GM12878 (cell line): ENCODE results near the gene CFAP58. TPM values are rescaled to one million over a fixed set of nuclear protein-coding genes. Genes with fewer than 3 reads are reported as not detected.

Experiments used
- ATAC-seq: fragments of 200-7000 bp; cut with Tn5 transposase; 3 replicates; pipeline ENCODE4 v1.9.1; 2020; ENCODE audit warnings: mild to moderate bottlenecking, moderate library complexity
- BruUV-seq: library from RNA; stranded (reverse); fragments of 400-500 nt; replicated peaks from 2 replicates; lab custom pipeline; 2021; lab: Mats Ljungman, UMichigan
- CTCF ChIA-PET: fragments of 300-600 bp; sonication (Branson Sonifier 250); formaldehyde crosslinking; extraction: SDS; loops from one replicate; lab custom pipeline; 2021; ENCODE audit warnings: inconsistent platforms; lab: Yijun Ruan, JAX
- POLR2A ChIA-PET: fragments of 350-600 bp; formaldehyde crosslinking; extraction: SDS; loops from one replicate; lab custom pipeline; 2021; ENCODE audit warnings: inconsistent platforms; lab: Charles Lee
- RAD21 ChIA-PET: fragments of 300-600 bp; sonication (Branson Sonifier 250); formaldehyde crosslinking; loops from one replicate; lab custom pipeline; 2023; ENCODE audit warnings: antibody characterized with exemption; ENCODE audit not compliant: unreplicated experiment; lab: Charles Lee
- SMC1A ChIA-PET: fragments of 300-600 bp; sonication (Branson Sonifier 250); formaldehyde crosslinking; loops from one replicate; lab custom pipeline; 2023; ENCODE audit not compliant: unreplicated experiment, uncharacterized antibody; lab: Charles Lee
- DNase-seq: peaks from one replicate; pipeline ENCODE4 v3.0.0-alpha.2; 2011; ENCODE audit warnings: low read depth, low spot score
- FAIRE-seq: peaks from 3 replicates; lab custom pipeline; 2011; peaks lifted over from hg19 to GRCh38; lab: Jason Lieb, UNC
- H2AFZ ChIP-seq: 2 replicates; pipeline ENCODE4 v1.6.0; 2011; ENCODE audit warnings: low read depth, low read length, control low read depth; ENCODE audit not compliant: control insufficient read depth
- H3K27ac ChIP-seq: 2 replicates; pipeline ENCODE4 v1.5.1; 2011; ENCODE audit warnings: control low read depth; ENCODE audit not compliant: control insufficient read depth, insufficient read depth
- H3K27me3 ChIP-seq, 2 experiments: replicated peaks in 1 of 2; 2 replicates each; pipeline versions ENCODE4 v1.6.0 to v1.6.1; 2011; ENCODE audit warnings: low read length in 1 of 2; ENCODE audit not compliant: control insufficient read depth in 2 of 2, insufficient read depth in 2 of 2
- H3K36me3 ChIP-seq, 2 experiments: 2 replicates each; pipeline ENCODE4 v1.5.1; 2011; ENCODE audit warnings: low read length in 1 of 2; ENCODE audit not compliant: control insufficient read depth in 2 of 2, insufficient read depth in 2 of 2
- H3K4me1 ChIP-seq: 2 replicates; pipeline ENCODE4 v1.6.1; 2011; ENCODE audit warnings: mild to moderate bottlenecking, low read length, moderate library complexity, mixed read lengths; ENCODE audit not compliant: control insufficient read depth, insufficient read depth
- H3K4me2 ChIP-seq: 2 replicates; pipeline ENCODE4 v1.6.0; 2011; ENCODE audit warnings: control low read depth; ENCODE audit not compliant: control insufficient read depth, insufficient read depth
- H3K4me3 ChIP-seq: fragments of 200-600 bp; sonication (generic); 2 replicates; pipeline ENCODE4 v1.5.1; 2016
- H3K79me2 ChIP-seq: 2 replicates; pipeline ENCODE4 v1.6.0; 2011; ENCODE audit warnings: low read length; ENCODE audit not compliant: control insufficient read depth, insufficient read depth
- H3K9ac ChIP-seq: 2 replicates; pipeline ENCODE4 v1.8.0; 2011; ENCODE audit warnings: low read length, control low read depth, mixed read lengths; ENCODE audit not compliant: control insufficient read depth, insufficient read depth
- H3K9me3 ChIP-seq: replicated peaks from 3 replicates; pipeline ENCODE4 v1.5.1; 2011; ENCODE audit warnings: mild to moderate bottlenecking, low read length; ENCODE audit not compliant: control insufficient read depth, insufficient read depth
- H4K20me1 ChIP-seq: 2 replicates; pipeline ENCODE4 v1.6.0; 2011; ENCODE audit not compliant: control insufficient read depth, insufficient read depth
- BRCA1 ChIP-seq: IDR thresholded peaks from 2 replicates; pipeline ENCODE4 v1.6.1; 2011; ENCODE audit warnings: low read depth, low read length, improper control_type of control experiment
- CHD4 ChIP-seq: fragments of 200-600 bp; sonication (generic); IDR thresholded peaks from 2 replicates; pipeline ENCODE4 v1.6.1; 2016; ENCODE audit warnings: mild to moderate bottlenecking
- DPF2 ChIP-seq: fragments of 450-650 bp; IDR thresholded peaks from 2 replicates; pipeline ENCODE4 v1.6.1; 2017; ENCODE audit warnings: mild to moderate bottlenecking
- EP300 ChIP-seq, 2 experiments: fragments of 150-350 bp in 1 of 2; IDR thresholded peaks; 2 replicates each; pipeline ENCODE4 v1.6.1; 2011 to 2012; ENCODE audit warnings: low read depth in 2 of 2, low read length in 2 of 2, borderline replicate concordance in 1 of 2, improper control_type of control experiment in 1 of 2, inconsistent platforms in 1 of 2; ENCODE audit not compliant: control insufficient read depth in 1 of 2
- ESRRA ChIP-seq: IDR thresholded peaks from 2 replicates; pipeline ENCODE4 v1.6.1; 2012; ENCODE audit warnings: mild to moderate bottlenecking, low read length, improper control_type of control experiment
- IKZF2 ChIP-seq, 2 experiments: fragments of 450-650 bp; IDR thresholded peaks; 2 replicates each; pipeline ENCODE4 v1.6.1; 2017; ENCODE audit warnings: mild to moderate bottlenecking in 2 of 2, moderate library complexity in 2 of 2
- IRF4 ChIP-seq: IDR thresholded peaks from 2 replicates; pipeline ENCODE4 v1.6.1; 2011; ENCODE audit warnings: low read depth, low read length
- LARP7 ChIP-seq: fragments of 450-650 bp; IDR thresholded peaks from 2 replicates; pipeline ENCODE4 v1.6.1; 2017; ENCODE audit warnings: mild to moderate bottlenecking
- MTA2 ChIP-seq: fragments of 450-650 bp; IDR thresholded peaks from 2 replicates; pipeline ENCODE4 v1.6.1; 2016; ENCODE audit warnings: low read depth, mild to moderate bottlenecking, moderate library complexity
- NR2C2 ChIP-seq: IDR thresholded peaks from 2 replicates; pipeline ENCODE4 v1.6.1; 2011; ENCODE audit warnings: borderline replicate concordance, low read depth; ENCODE audit not compliant: control insufficient read depth, insufficient read length
- NRF1 ChIP-seq: conservative IDR thresholded peaks from 2 replicates; pipeline ENCODE4 v1.6.1; 2011; ENCODE audit warnings: mild to moderate bottlenecking, low read depth, low read length, improper control_type of control experiment
- RUNX3 ChIP-seq: IDR thresholded peaks from 2 replicates; pipeline ENCODE4 v1.6.1; 2012; ENCODE audit warnings: low read length, inconsistent platforms
- SUZ12 ChIP-seq: fragments of 200-600 bp; sonication (generic); IDR thresholded peaks from one replicate; pipeline ENCODE4 v1.6.1; 2018; ENCODE audit warnings: antibody characterized with exemption, mild to moderate bottlenecking; ENCODE audit not compliant: unreplicated experiment
- TBL1XR1 ChIP-seq: IDR thresholded peaks from 2 replicates; pipeline ENCODE4 v1.6.1; 2012; ENCODE audit warnings: low read depth, low read length, improper control_type of control experiment
- WGBS: methylation state at CpG from one replicate; pipeline ENCODE4 v1.1.6; 2016; ENCODE audit warnings: low lambda C conversion rate; ENCODE audit not compliant: insufficient replicate concordance, insufficient coverage; ENCODE audit errors: missing lambda C conversion rate; 5-methylcytosine and 5-hydroxymethylcytosine counted together
- in situ Hi-C: fragments of 300-500 bp; cut with MboI; formaldehyde crosslinking; loops from 9 replicates; pipeline ENCODE4 v1.14.3; 2018; ENCODE audit warnings: mixed read lengths
- intact Hi-C: fragments of 100-400 bp; cut with micrococcal nuclease; formaldehyde crosslinking; loops from one replicate; pipeline ENCODE4 v1.14.2; 2022; ENCODE audit not compliant: unreplicated experiment
- polyA plus RNA-seq, 11 experiments: library from polyadenylated mRNA; depleted of rRNA in 4 of 11; unstranded in 6 of 11; stranded (reverse) in 5 of 11; fragments of >200 nt; fragmentation: Nextera tagmentation in 4 of 11; fragmentation: Illumina TruSeq in 1 of 11; extraction: Ambion mirVana in 4 of 11; extraction: Trizol in 1 of 11; gene quantifications; 1 replicate in 1 of 11; 2 replicates in 10 of 11; pipeline versions ENCODE4 v1.2.1 to v1.2.3, GENCODE V29; 2011 to 2016; ENCODE audit warnings: inconsistent platforms in 2 of 11, missing spikeins in 2 of 11, low read depth in 1 of 11
- total RNA-seq, 4 experiments: library from RNA; depleted of rRNA in 3 of 4; stranded (reverse); fragments of >200 nt in 3 of 4; fragmentation: Illumina TruSeq in 1 of 4; extraction: Trizol in 1 of 4; gene quantifications; 2 replicates each; pipeline versions ENCODE4 v1.2.1 to v1.2.3, GENCODE V29; 2013 to 2021
- TF ChIP-seq, protein P1 (sequence below): fragments of 450-650 bp; IDR thresholded peaks from 2 replicates; pipeline ENCODE4 v1.6.1; 2014; ENCODE audit warnings: mild to moderate bottlenecking
- TF ChIP-seq, protein P2 (sequence below): IDR thresholded peaks from 2 replicates; pipeline ENCODE4 v1.6.1; 2012; ENCODE audit warnings: low read depth, low read length, improper control_type of control experiment
- TF ChIP-seq, protein P3 (sequence below): fragments of 450-650 bp; IDR thresholded peaks from 2 replicates; pipeline ENCODE4 v1.6.1; 2017; ENCODE audit warnings: borderline replicate concordance
- TF ChIP-seq, protein P4 (sequence below): fragments of 450-650 bp; IDR thresholded peaks from 2 replicates; pipeline ENCODE4 v1.6.1; 2017; ENCODE audit warnings: mild to moderate bottlenecking, low read depth, inconsistent platforms; ENCODE audit not compliant: poor library complexity, severe bottlenecking

Gene CFAP58
- total and polyA plus RNA-seq, 10 of the 15 experiments (the other 5 are each of a cell fraction or from before 2014, with no cell fraction given), result 0.03 to 0.35 (median 0.21) TPM

DNA sequence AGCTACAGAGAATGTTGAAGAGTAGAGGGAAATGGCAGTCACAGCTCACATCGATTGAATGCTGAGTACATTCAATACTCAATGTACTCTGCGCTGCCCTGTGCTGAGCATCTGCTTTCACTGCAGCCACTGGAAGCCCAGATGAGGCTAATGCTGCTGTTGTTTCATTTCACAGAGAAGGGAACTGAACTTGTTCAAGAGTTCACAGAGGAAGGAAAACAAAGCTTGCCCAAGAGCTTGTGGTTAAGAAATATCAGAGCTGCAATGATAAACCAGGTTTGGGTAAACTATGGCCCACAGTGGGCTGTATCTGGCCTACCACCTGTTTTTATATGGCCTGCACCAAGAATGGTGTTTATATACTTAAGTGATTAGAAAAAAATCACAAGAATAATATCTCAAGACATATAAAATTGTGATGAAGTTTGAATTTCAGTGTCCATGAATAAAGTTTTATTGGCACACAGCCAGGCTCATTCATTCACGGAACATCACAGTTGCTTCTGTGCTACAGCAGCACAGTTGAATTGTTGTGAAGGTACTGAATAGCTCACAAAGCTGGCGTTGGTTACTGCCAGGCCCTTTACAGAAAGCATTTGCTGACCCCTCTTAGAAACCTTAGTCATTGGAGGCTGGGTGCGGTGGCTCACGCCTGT, 64.1 kb downstream of the CFAP58 start (continued):
- TF ChIP-seq, protein P1, sequence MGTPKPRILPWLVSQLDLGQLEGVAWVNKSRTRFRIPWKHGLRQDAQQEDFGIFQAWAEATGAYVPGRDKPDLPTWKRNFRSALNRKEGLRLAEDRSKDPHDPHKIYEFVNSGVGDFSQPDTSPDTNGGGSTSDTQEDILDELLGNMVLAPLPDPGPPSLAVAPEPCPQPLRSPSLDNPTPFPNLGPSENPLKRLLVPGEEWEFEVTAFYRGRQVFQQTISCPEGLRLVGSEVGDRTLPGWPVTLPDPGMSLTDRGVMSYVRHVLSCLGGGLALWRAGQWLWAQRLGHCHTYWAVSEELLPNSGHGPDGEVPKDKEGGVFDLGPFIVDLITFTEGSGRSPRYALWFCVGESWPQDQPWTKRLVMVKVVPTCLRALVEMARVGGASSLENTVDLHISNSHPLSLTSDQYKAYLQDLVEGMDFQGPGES, result no peak
- TF ChIP-seq, protein P2, sequence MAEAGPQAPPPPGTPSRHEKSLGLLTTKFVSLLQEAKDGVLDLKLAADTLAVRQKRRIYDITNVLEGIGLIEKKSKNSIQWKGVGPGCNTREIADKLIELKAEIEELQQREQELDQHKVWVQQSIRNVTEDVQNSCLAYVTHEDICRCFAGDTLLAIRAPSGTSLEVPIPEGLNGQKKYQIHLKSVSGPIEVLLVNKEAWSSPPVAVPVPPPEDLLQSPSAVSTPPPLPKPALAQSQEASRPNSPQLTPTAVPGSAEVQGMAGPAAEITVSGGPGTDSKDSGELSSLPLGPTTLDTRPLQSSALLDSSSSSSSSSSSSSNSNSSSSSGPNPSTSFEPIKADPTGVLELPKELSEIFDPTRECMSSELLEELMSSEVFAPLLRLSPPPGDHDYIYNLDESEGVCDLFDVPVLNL, result no peak
- TF ChIP-seq, protein P3, sequence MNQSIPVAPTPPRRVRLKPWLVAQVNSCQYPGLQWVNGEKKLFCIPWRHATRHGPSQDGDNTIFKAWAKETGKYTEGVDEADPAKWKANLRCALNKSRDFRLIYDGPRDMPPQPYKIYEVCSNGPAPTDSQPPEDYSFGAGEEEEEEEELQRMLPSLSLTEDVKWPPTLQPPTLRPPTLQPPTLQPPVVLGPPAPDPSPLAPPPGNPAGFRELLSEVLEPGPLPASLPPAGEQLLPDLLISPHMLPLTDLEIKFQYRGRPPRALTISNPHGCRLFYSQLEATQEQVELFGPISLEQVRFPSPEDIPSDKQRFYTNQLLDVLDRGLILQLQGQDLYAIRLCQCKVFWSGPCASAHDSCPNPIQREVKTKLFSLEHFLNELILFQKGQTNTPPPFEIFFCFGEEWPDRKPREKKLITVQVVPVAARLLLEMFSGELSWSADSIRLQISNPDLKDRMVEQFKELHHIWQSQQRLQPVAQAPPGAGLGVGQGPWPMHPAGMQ, result no peak
- no peak for TF ChIP-seq MTA2
- TF ChIP-seq LARP7, result no peak
- no peak for TF ChIP-seq NR2C2

- RAD21 ChIA-PET, result no interaction called here
- BruUV-seq, result no TSS peak
- CTCF ChIA-PET, result no interaction called here
- intact Hi-C loops (no loop called here), in situ Hi-C loops (no loop called here)
- ATAC-seq (peak; percentile 93), DNase-seq (peak; percentile 72), FAIRE-seq (peak; percentile 35)
- Histone ChIP-seq H3K27me3 (peaks cover 0 to 3% of the 10 kb centered on the region in 2 experiments; a peak in 1 of 4 replicates), H4K20me1 (no peaks in the 10 kb centered on the region), H3K79me2 (no peaks in the 10 kb centered on the region), H3K36me3 (no peaks in the 10 kb centered on the region), H3K9ac (no peak overlapping the region), H3K27ac (no peak overlapping the region), H3K4me2 (0 out of 2 replicates have a peak overlapping the region, but pooled peaks have one; percentile 23), H3K4me1 (peaks cover 6% of the 10 kb centered on the region), H2AFZ (peak overlapping the region; percentile 25), H3K4me3 (no peak overlapping the region), H3K9me3 (no peaks in the 10 kb centered on the region; the same call in 2 of the 3 replicates)
- POLR2A ChIA-PET, result no interaction called here
- WGBS, result 7% methylated on average over 1 of the region's 1 CpG
- SMC1A ChIA-PET, result no interaction called here
- TF ChIP-seq SUZ12 (no peak), ESRRA (peak; percentile 89; the same call in 1 of the 2 replicates), IRF4 (peak; percentile 54; the same call in 1 of the 2 replicates), CHD4 (no peak), IKZF2 (IDR thresholded peaks at IDR 0.05) (peak in 1 of 2 experiments; percentile 43; a peak in 1 of 4 replicates), EP300 (IDR thresholded peaks at IDR 0.05; ENCODE audit: borderline replicate concordance in 1 of 2, control insufficient read depth in 1 of 2, low read depth in 2 of 2, low read length in 2 of 2) (peak in 1 of 2 experiments; percentile 25; a peak in 1 of 4 replicates), DPF2 (no peak), NRF1 (no peak), BRCA1 (no peak), TBL1XR1 (no peak), RUNX3 (0 out of 2 replicates have a peak, but pooled peaks have one; percentile 17)
- TF ChIP-seq, protein P4, sequence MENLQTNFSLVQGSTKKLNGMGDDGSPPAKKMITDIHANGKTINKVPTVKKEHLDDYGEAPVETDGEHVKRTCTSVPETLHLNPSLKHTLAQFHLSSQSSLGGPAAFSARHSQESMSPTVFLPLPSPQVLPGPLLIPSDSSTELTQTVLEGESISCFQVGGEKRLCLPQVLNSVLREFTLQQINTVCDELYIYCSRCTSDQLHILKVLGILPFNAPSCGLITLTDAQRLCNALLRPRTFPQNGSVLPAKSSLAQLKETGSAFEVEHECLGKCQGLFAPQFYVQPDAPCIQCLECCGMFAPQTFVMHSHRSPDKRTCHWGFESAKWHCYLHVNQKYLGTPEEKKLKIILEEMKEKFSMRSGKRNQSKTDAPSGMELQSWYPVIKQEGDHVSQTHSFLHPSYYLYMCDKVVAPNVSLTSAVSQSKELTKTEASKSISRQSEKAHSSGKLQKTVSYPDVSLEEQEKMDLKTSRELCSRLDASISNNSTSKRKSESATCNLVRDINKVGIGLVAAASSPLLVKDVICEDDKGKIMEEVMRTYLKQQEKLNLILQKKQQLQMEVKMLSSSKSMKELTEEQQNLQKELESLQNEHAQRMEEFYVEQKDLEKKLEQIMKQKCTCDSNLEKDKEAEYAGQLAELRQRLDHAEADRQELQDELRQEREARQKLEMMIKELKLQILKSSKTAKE, result peak; percentile 51
Measured at GRCh38 chr10:104424719-104425118, 71.1 kb downstream of the CFAP58 start.
